Endothelial cell of umbilical vein (primary cell): ENCODE data around the gene FAM222A. TPM values are rescaled to one million over a fixed set of nuclear protein-coding genes. Genes with fewer than 3 reads are reported as not detected.

Experiments
- BruUV-seq: library from RNA; stranded (reverse); fragments of 400-500 nt; replicated peaks from 2 replicates; lab custom pipeline; 2021; lab: Mats Ljungman, UMichigan
- CTCF ChIA-PET: fragments of 300-600, 350-600 bp; sonication (Branson Sonifier 250); formaldehyde crosslinking; loops from one replicate; lab custom pipeline; 2021; ENCODE audit warnings: antibody characterized with exemption, inconsistent platforms; lab: Charles Lee
- POLR2A ChIA-PET: fragments of 300-600, 350-600 bp; sonication (Branson Sonifier 250); formaldehyde crosslinking; loops from one replicate; lab custom pipeline; 2021; ENCODE audit warnings: antibody characterized with exemption, inconsistent platforms; lab: Charles Lee
- DNase-seq: peaks from one replicate; pipeline ENCODE4 v3.0.0-alpha.2; 2011; ENCODE audit warnings: low read depth, low spot score
- FAIRE-seq: peaks from 2 replicates; lab custom pipeline; 2011; peaks lifted over from hg19 to GRCh38; lab: Jason Lieb, UNC
- H2AFZ ChIP-seq: 2 replicates; pipeline ENCODE4 v1.6.0; 2012; ENCODE audit warnings: low read depth, low read length, control low read depth, inconsistent platforms
- H3K27ac ChIP-seq: 2 replicates; pipeline ENCODE4 v1.5.1; 2011; ENCODE audit warnings: low read depth, mild to moderate bottlenecking, control low read depth, low read length, moderate library complexity; ENCODE audit not compliant: insufficient read depth
- H3K27me3 ChIP-seq, 2 experiments: 2 replicates each; pipeline versions ENCODE4 v1.6.0 to v1.6.1; 2011; ENCODE audit warnings: low read length in 2 of 2, mixed read lengths in 1 of 2; ENCODE audit not compliant: control insufficient read depth in 2 of 2, insufficient read depth in 2 of 2
- H3K36me3 ChIP-seq, 2 experiments: 2 replicates in 1 of 2; 3 replicates in 1 of 2; pipeline ENCODE4 v1.5.1; 2011; ENCODE audit warnings: low read length in 2 of 2, mild to moderate bottlenecking in 1 of 2, moderate library complexity in 1 of 2; ENCODE audit not compliant: control insufficient read depth in 2 of 2, insufficient read depth in 2 of 2; ENCODE audit errors: extremely low read depth in 1 of 2
- H3K4me1 ChIP-seq: 3 replicates; pipeline ENCODE4 v1.5.1; 2011; ENCODE audit warnings: mild to moderate bottlenecking, low read length; ENCODE audit not compliant: control insufficient read depth, insufficient read depth; ENCODE audit errors: extremely low read depth
- H3K4me2 ChIP-seq: 2 replicates; pipeline ENCODE4 v1.6.1; 2011; ENCODE audit warnings: low read length, control low read depth, mixed read lengths; ENCODE audit not compliant: insufficient read depth
- H3K4me3 ChIP-seq, 3 experiments: fragments of 200-600 bp in 1 of 3; sonication (generic), shearing (Covaris generic) in 1 of 3; replicated peaks in 1 of 3; 2 replicates each; pipeline ENCODE4 v1.5.1; 2011 to 2016; ENCODE audit warnings: control low read depth in 3 of 3, low read length in 3 of 3, mild to moderate bottlenecking in 2 of 3, inconsistent platforms in 1 of 3, low read depth in 1 of 3, moderate library complexity in 1 of 3; ENCODE audit not compliant: insufficient read depth in 1 of 3
- H3K79me2 ChIP-seq: 2 replicates; pipeline ENCODE4 v1.6.0; 2012; ENCODE audit warnings: low read length, inconsistent platforms; ENCODE audit not compliant: control insufficient read depth, insufficient read depth
- H3K9ac ChIP-seq: replicated peaks from 2 replicates; pipeline ENCODE3; 2011; ENCODE audit warnings: low read length, control low read depth; ENCODE audit not compliant: insufficient read depth; ENCODE audit errors: extremely low read depth
- H3K9me1 ChIP-seq: replicated peaks from 3 replicates; pipeline ENCODE4 v1.6.0; 2011; ENCODE audit warnings: mild to moderate bottlenecking, low read length; ENCODE audit not compliant: control insufficient read depth, insufficient read depth; ENCODE audit errors: extremely low read depth
- H3K9me3 ChIP-seq: replicated peaks from 2 replicates; pipeline ENCODE4 v1.5.1; 2012; ENCODE audit warnings: low read length, inconsistent platforms; ENCODE audit not compliant: control insufficient read depth, insufficient read depth
- H4K20me1 ChIP-seq: replicated peaks from 2 replicates; pipeline ENCODE3; 2011; ENCODE audit warnings: mild to moderate bottlenecking, low read length; ENCODE audit not compliant: control insufficient read depth, insufficient read depth; ENCODE audit errors: extremely low read depth
- CTCF ChIP-seq, 2 donors: IDR thresholded peaks; 1 replicate in 1 of 2; 2 replicates in 1 of 2; pipeline ENCODE4 v1.5.1; 2011; ENCODE audit warnings: low read length in 2 of 2, mild to moderate bottlenecking in 2 of 2, moderate library complexity in 2 of 2, control low read depth in 1 of 2, inconsistent platforms in 1 of 2, low read depth in 1 of 2; ENCODE audit not compliant: insufficient read depth in 1 of 2; ENCODE audit errors: extremely low read depth in 1 of 2
- EZH2 ChIP-seq: IDR thresholded peaks from 2 replicates; pipeline ENCODE4 v1.6.1; 2012; ENCODE audit warnings: borderline replicate concordance, low read depth, mild to moderate bottlenecking, moderate library complexity, low read length, inconsistent platforms; ENCODE audit not compliant: severe bottlenecking
- FOS ChIP-seq: IDR thresholded peaks from 2 replicates; pipeline ENCODE4 v1.6.1; 2011; ENCODE audit warnings: mild to moderate bottlenecking, low read length, moderate library complexity, borderline replicate concordance; ENCODE audit not compliant: insufficient read depth
- GATA2 ChIP-seq: IDR thresholded peaks from 2 replicates; pipeline ENCODE4 v1.7.0; 2011; ENCODE audit warnings: low read depth, mild to moderate bottlenecking, moderate library complexity, mixed read lengths, low read length; ENCODE audit not compliant: insufficient read length, insufficient read depth
- JUN ChIP-seq: IDR thresholded peaks from 2 replicates; pipeline ENCODE4 v1.6.1; 2011; ENCODE audit warnings: borderline replicate concordance, low read depth; ENCODE audit not compliant: insufficient read length, insufficient read depth
- MYC ChIP-seq: IDR thresholded peaks from one replicate; pipeline ENCODE4 v1.6.1; 2011; ENCODE audit warnings: mild to moderate bottlenecking, low read depth, low read length
- POLR2A ChIP-seq: IDR thresholded peaks from 2 replicates; pipeline ENCODE4 v1.6.1; 2012; ENCODE audit warnings: low read depth, mild to moderate bottlenecking, control low read depth, low read length
- POLR2AphosphoS5 ChIP-seq: IDR thresholded peaks from 2 replicates; pipeline ENCODE4 v1.6.1; 2012; ENCODE audit warnings: low read depth, mild to moderate bottlenecking, control low read depth, low read length, moderate library complexity; ENCODE audit not compliant: insufficient read depth
- dilution Hi-C: fragments of 300-500 bp; cut with MboI; formaldehyde crosslinking; loops from one replicate; pipeline ENCODE4 v1.15.0; 2019; ENCODE audit warnings: low sequenced_read_pairs; ENCODE audit not compliant: extremely low pct_ligation_motif_present
- intact Hi-C: fragments of 100-400 bp; cut with micrococcal nuclease; formaldehyde crosslinking; loops from one replicate; pipeline ENCODE4 v1.10.0; 2022
- polyA plus RNA-seq, 4 experiments: library from polyadenylated mRNA; depleted of rRNA in 3 of 4; stranded (reverse) in 3 of 4; unstranded in 1 of 4; fragments of >200 nt; gene quantifications; 2 replicates each; pipeline versions ENCODE4 v1.2.1 to v1.2.3, GENCODE V29; 2011 to 2012; ENCODE audit warnings: missing spikeins in 1 of 4
- total RNA-seq: library from RNA; stranded (reverse); gene quantifications from 2 replicates; pipeline ENCODE4 v1.2.3, GENCODE V29; 2021
- TF ChIP-seq, protein P1 (sequence below): IDR thresholded peaks from 2 replicates; pipeline ENCODE4 v1.6.1; 2011; ENCODE audit not compliant: insufficient read depth, insufficient read length

Gene FAM222A
- total and polyA plus RNA-seq, 2 donors (not counting 3 experiments of a cell fraction or from before 2014, with no cell fraction given) = 0.62 to 1.7 TPM

DNA sequence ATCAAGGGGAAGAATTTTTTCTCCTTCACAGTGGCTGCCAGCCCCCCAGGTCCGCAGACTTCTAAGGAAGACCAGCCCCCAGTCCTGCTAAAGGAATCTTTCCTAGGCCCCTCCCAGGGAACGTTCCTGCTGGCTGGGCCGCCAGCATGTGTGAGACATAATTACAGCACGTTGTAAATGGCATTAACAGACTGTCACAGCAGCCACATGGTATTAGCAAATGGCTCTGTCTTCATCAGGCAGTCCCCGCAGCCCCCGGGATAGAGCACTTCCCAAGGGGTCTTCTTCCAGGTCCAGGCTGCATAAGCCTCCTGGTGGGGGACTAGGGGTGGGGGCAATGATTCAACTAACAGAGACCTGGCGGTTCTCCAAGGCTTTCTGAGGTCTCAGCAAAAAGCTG, 34.9 kb upstream of the FAM222A start:
- dilution Hi-C loops = no loop called here
- CTCF ChIA-PET = no interaction called here
- POLR2A ChIA-PET = no interaction called here
- Histone ChIP-seq H3K9me3 (no peaks in the 10 kb centered on the region), H3K79me2 (no peaks in the 10 kb centered on the region), H3K4me2 (no peak overlapping the region), H3K4me3 (no peak overlapping the region), H4K20me1 (no peaks in the 10 kb centered on the region), H2AFZ (no peak overlapping the region), H3K36me3 (no peaks in the 10 kb centered on the region), H3K9ac (no peak overlapping the region), H3K27me3 (peaks cover 16 to 24% of the 10 kb centered on the region in 2 experiments), H3K4me1 (no peaks in the 10 kb centered on the region), H3K9me1 (no peaks in the 10 kb centered on the region), H3K27ac (no peak overlapping the region)
- DNase-seq (no peak), FAIRE-seq (no peak)
- TF ChIP-seq CTCF (IDR thresholded peaks at IDR 0.05; ENCODE audit: extremely low read depth in 1 of 2, insufficient read depth in 1 of 2, low read depth in 1 of 2, low read length in 2 of 2) = no peak
- no peak for TF ChIP-seq MYC
- TF ChIP-seq POLR2AphosphoS5 = no peak
- TF ChIP-seq JUN = no peak
- TF ChIP-seq POLR2A = no peak
- no peak for TF ChIP-seq FOS
- no peak for TF ChIP-seq GATA2
- TF ChIP-seq, protein P1, sequence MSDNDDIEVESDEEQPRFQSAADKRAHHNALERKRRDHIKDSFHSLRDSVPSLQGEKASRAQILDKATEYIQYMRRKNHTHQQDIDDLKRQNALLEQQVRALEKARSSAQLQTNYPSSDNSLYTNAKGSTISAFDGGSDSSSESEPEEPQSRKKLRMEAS = no peak
- no peak for TF ChIP-seq EZH2
- intact Hi-C loops = no loop called here
- BruUV-seq = no TSS peak
